Glutamatergic neuron (in vitro differentiated cells): ENCODE measurements around the gene HMG20B. TPM values are rescaled to one million over a fixed set of nuclear protein-coding genes. Genes with fewer than 3 reads are reported as not detected.

ENCODE experiments used
- DNase-seq: peaks from one replicate; pipeline ENCODE4 v3.0.0; 2022
- H3K27ac Mint-ChIP-seq: one replicate; pipeline ENCODE4 v1.8.0; 2020; ENCODE audit warnings: mild to moderate bottlenecking, mixed read lengths, inconsistent platforms; ENCODE audit not compliant: unreplicated experiment
- H3K27me3 Mint-ChIP-seq: one replicate; pipeline ENCODE4 v1.8.0; 2020; ENCODE audit warnings: mild to moderate bottlenecking, moderate library complexity, mixed read lengths, inconsistent platforms; ENCODE audit not compliant: unreplicated experiment
- H3K36me3 Mint-ChIP-seq: one replicate; pipeline ENCODE4 v1.8.0; 2020; ENCODE audit warnings: mild to moderate bottlenecking, mixed read lengths, inconsistent platforms; ENCODE audit not compliant: unreplicated experiment
- H3K4me1 Mint-ChIP-seq: one replicate; pipeline ENCODE4 v1.8.0; 2020; ENCODE audit warnings: mild to moderate bottlenecking, low read depth, mixed read lengths, inconsistent platforms; ENCODE audit not compliant: unreplicated experiment
- H3K4me3 Mint-ChIP-seq: one replicate; pipeline ENCODE4 v1.8.0; 2020; ENCODE audit warnings: mild to moderate bottlenecking, mixed read lengths, inconsistent platforms; ENCODE audit not compliant: unreplicated experiment
- H3K9me3 Mint-ChIP-seq: one replicate; pipeline ENCODE4 v1.8.0; 2020; ENCODE audit warnings: mild to moderate bottlenecking, moderate library complexity, mixed read lengths, inconsistent platforms; ENCODE audit not compliant: unreplicated experiment
- CTCF ChIP-seq: fragments of 200-600 bp; sonication (generic); IDR thresholded peaks from one replicate; pipeline ENCODE4 v1.5.0; 2021; ENCODE audit not compliant: partially characterized antibody, unreplicated experiment
- total RNA-seq: library from RNA; stranded (reverse); fragmentation: NEBNext Ultra II Directional; extraction: Animal tissue kit (Norgen Biotek cat#: 25700); gene quantifications from one replicate; pipeline ENCODE4 v1.2.1, GENCODE V29; 2021; ENCODE audit not compliant: unreplicated experiment

HMG20B gene
- total RNA-seq, 1 donor from 2014 or later = 55.3 TPM

GRCh38 chr19:3573858-3574637 is 1.3 kb downstream of the HMG20B start:
- no peak overlapping the region for H3K27ac Mint-ChIP-seq
- peak overlapping the region; percentile 71 for H3K4me3 Mint-ChIP-seq
- H3K36me3 Mint-ChIP-seq = peaks cover 6% of the 10 kb centered on the region
- peaks cover 6% of the 10 kb centered on the region for H3K27me3 Mint-ChIP-seq
- H3K4me1 Mint-ChIP-seq = peaks cover 8% of the 10 kb centered on the region
- peak; percentile 92 for DNase-seq
- TF ChIP-seq CTCF = no peak
- H3K9me3 Mint-ChIP-seq = peaks cover 6% of the 10 kb centered on the region

- Mint-ChIP-seq H3K27me3 (peaks cover 11% of the 10 kb centered on the region), H3K4me1 (peaks cover 8% of the 10 kb centered on the region), H3K9me3 (peaks cover 6% of the 10 kb centered on the region), H3K27ac (peak overlapping the region; percentile 46), H3K36me3 (peaks cover 6% of the 10 kb centered on the region), H3K4me3 (peak overlapping the region; percentile 81)
- TF ChIP-seq CTCF = no peak
- DNase-seq = peak; percentile 72
Measured at GRCh38 chr19:3575260-3575741, 2.6 kb downstream of the HMG20B start.

DNA sequence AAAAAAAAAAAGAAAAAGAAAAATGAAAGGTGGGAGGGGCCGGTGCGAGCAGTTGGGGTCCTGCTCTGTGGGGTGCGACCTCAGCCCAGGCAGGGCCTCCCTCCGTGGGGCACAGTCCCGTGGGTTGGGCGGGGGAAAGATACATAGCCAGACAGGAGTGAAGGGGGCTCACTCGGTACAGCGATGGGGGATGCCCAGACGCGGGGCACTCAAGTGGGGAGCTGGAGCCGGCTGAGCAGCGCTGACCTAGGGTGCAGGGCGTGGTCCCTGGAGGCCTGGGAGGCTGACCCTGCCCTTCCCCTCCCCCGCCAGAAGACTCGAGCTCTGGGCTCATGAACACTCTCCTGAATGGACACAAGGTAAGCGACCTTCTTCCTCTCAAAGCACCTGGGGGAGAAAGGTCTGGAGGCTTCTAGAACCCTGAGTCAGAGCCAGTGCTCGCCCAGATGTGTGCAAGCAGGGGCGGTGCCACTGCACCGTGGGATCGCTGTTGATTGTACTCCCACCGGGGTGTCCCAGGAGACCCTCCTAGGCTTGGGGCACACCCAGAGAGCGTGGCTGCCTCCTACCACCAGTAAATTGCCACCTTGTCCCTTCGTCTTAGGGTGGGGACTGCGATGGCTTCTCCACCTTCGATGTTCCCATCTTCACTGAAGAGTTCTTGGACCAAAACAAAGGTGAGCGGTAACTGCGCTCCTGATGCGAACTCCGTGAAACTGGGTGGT is 3.4 kb downstream of the HMG20B start:
- Mint-ChIP-seq H3K9me3 (peaks cover 6% of the 10 kb centered on the region), H3K36me3 (peaks cover 6% of the 10 kb centered on the region), H3K4me3 (peak overlapping the region; percentile 85), H3K4me1 (peaks cover 8% of the 10 kb centered on the region), H3K27ac (no peak overlapping the region), H3K27me3 (peaks cover 11% of the 10 kb centered on the region)
- no peak for TF ChIP-seq CTCF
- no peak for DNase-seq

- TF ChIP-seq CTCF = no peak
- peaks cover 6% of the 10 kb centered on the region for H3K36me3 Mint-ChIP-seq
- H3K4me1 Mint-ChIP-seq = peaks cover 6% of the 10 kb centered on the region
- no peak overlapping the region for H3K27ac Mint-ChIP-seq
- H3K27me3 Mint-ChIP-seq = peaks cover 8% of the 10 kb centered on the region
- peak overlapping the region; percentile 85 for H3K4me3 Mint-ChIP-seq
- peaks cover 6% of the 10 kb centered on the region for H3K9me3 Mint-ChIP-seq
- DNase-seq = peak; percentile 81
Measured at GRCh38 chr19:3576696-3577443, 4.1 kb downstream of the HMG20B start.
